SK-N-SH (cell line): Measurements from ENCODE around the gene TRMU. TPM values are rescaled to one million over a fixed set of nuclear protein-coding genes. Genes with fewer than 3 reads are reported as not detected.

Source experiments
- CTCF ChIA-PET: fragments of 300-600, 350-600 bp; formaldehyde crosslinking; extraction: SDS; loops from one replicate; lab custom pipeline; 2021; lab: Yijun Ruan, JAX
- POLR2A ChIA-PET: fragments of 350-600 bp; sonication (Branson Sonifier 250); formaldehyde crosslinking; extraction: SDS; loops from one replicate; lab custom pipeline; 2020; ENCODE audit warnings: antibody characterized with exemption, inconsistent platforms; lab: Yijun Ruan, JAX
- DNase-seq: peaks from one replicate; pipeline ENCODE4 v3.0.0; 2012
- H2AFZ ChIP-seq: fragments of 200-600 bp; sonication (generic); 2 replicates; pipeline ENCODE4 v1.8.1; 2016; ENCODE audit warnings: antibody characterized with exemption, mild to moderate bottlenecking, low read depth
- H3F3A ChIP-seq: fragments of 200-600 bp; sonication (generic); replicated peaks from 2 replicates; pipeline ENCODE3; 2016; ENCODE audit warnings: antibody characterized with exemption, mild to moderate bottlenecking; ENCODE audit not compliant: insufficient read depth
- H3K27ac ChIP-seq, 2 experiments: fragments of 200-500 bp in 1 of 2; fragments of 200-600 bp in 1 of 2; sonication (Bioruptor generic) in 1 of 2; sonication (generic), shearing (Covaris generic) in 1 of 2; 2 replicates each; pipeline versions ENCODE4 v1.5.1 to v1.6.1; 2014 to 2016; ENCODE audit warnings: low read depth in 2 of 2, inconsistent platforms in 1 of 2, low read length in 1 of 2, mild to moderate bottlenecking in 1 of 2, mixed read lengths in 1 of 2
- H3K27me3 ChIP-seq: fragments of 200-600 bp; sonication (generic), shearing (Covaris generic); 2 replicates; pipeline ENCODE4 v1.6.1; 2016; ENCODE audit warnings: mixed run types; ENCODE audit not compliant: insufficient read depth
- H3K36me3 ChIP-seq, 2 experiments: fragments of 200-500 bp in 1 of 2; fragments of 200-600 bp in 1 of 2; sonication (Bioruptor generic) in 1 of 2; sonication (generic) in 1 of 2; replicated peaks in 1 of 2; 2 replicates each; pipeline versions ENCODE3 to v1.5.1; 2014 to 2016; ENCODE audit warnings: low read length in 1 of 2, mild to moderate bottlenecking in 1 of 2; ENCODE audit not compliant: insufficient read depth in 2 of 2, control insufficient read depth in 1 of 2
- H3K4me1 ChIP-seq, 2 experiments: fragments of 200-500 bp in 1 of 2; fragments of 200-600 bp in 1 of 2; sonication (Bioruptor generic) in 1 of 2; sonication (generic), shearing (Covaris generic) in 1 of 2; 2 replicates each; pipeline versions ENCODE4 v1.5.1 to v1.6.1; 2014 to 2016; ENCODE audit warnings: low read depth in 1 of 2, low read length in 1 of 2, mixed run types in 1 of 2; ENCODE audit not compliant: insufficient read depth in 2 of 2, control insufficient read depth in 1 of 2
- H3K4me2 ChIP-seq: fragments of 200-600 bp; sonication (generic), shearing (Covaris generic); 2 replicates; pipeline ENCODE4 v1.6.1; 2017; ENCODE audit warnings: mixed run types
- H3K4me3 ChIP-seq, 2 experiments: fragments of 200-500 bp in 1 of 2; fragments of 200-600 bp in 1 of 2; sonication (Bioruptor generic) in 1 of 2; sonication (generic), shearing (Covaris generic) in 1 of 2; 2 replicates each; pipeline versions ENCODE4 v1.5.1 to v1.8.1; 2014 to 2016; ENCODE audit warnings: low read depth in 2 of 2, inconsistent platforms in 1 of 2, low read length in 1 of 2, mild to moderate bottlenecking in 1 of 2, mixed read lengths in 1 of 2, moderate library complexity in 1 of 2
- H3K79me2 ChIP-seq: fragments of 200-600 bp; sonication (generic); 2 replicates; pipeline ENCODE4 v1.8.1; 2017; ENCODE audit warnings: mild to moderate bottlenecking; ENCODE audit not compliant: insufficient read depth
- H3K9ac ChIP-seq: fragments of 200-600 bp; sonication (generic); 2 replicates; pipeline ENCODE4 v1.6.1; 2017; ENCODE audit warnings: mixed run types
- H3K9me2 ChIP-seq: fragments of 200-600 bp; sonication (generic); 2 replicates; pipeline ENCODE4 v1.6.1; 2017; ENCODE audit warnings: mixed run types
- H3K9me3 ChIP-seq: fragments of 200-600 bp; sonication (generic); 2 replicates; pipeline ENCODE4 v1.6.1; 2017; ENCODE audit warnings: mixed run types, mild to moderate bottlenecking, moderate library complexity
- H4K20me1 ChIP-seq: fragments of 200-600 bp; sonication (generic); 2 replicates; pipeline ENCODE4 v1.6.1; 2017; ENCODE audit warnings: mild to moderate bottlenecking, mixed run types; ENCODE audit not compliant: insufficient read depth
- ELF1 ChIP-seq: IDR thresholded peaks from 2 replicates; pipeline ENCODE4 v1.4.0; 2012
- FOXM1 ChIP-seq: IDR thresholded peaks from 2 replicates; pipeline ENCODE4 v1.4.0; 2012; ENCODE audit warnings: low read depth, mild to moderate bottlenecking
- GABPA ChIP-seq: IDR thresholded peaks from 2 replicates; pipeline ENCODE4 v1.4.0; 2012; ENCODE audit warnings: low read depth, mild to moderate bottlenecking
- GATA2 ChIP-seq: sonication (generic); formaldehyde crosslinking; IDR thresholded peaks from 2 replicates; pipeline ENCODE4 v1.5.0; 2020; ENCODE audit warnings: mild to moderate bottlenecking, missing genetic modification reagents
- JUND ChIP-seq: IDR thresholded peaks from 2 replicates; pipeline ENCODE4 v1.4.0; 2012
- MEF2A ChIP-seq: IDR thresholded peaks from 2 replicates; pipeline ENCODE4 v1.4.0; 2012; ENCODE audit warnings: low read depth, borderline replicate concordance
- RFX5 ChIP-seq: IDR thresholded peaks from 2 replicates; pipeline ENCODE4 v1.6.1; 2012; ENCODE audit warnings: mild to moderate bottlenecking, improper control_type of control experiment, low read length
- SIN3A ChIP-seq: IDR thresholded peaks from 2 replicates; pipeline ENCODE4 v1.6.1; 2012; ENCODE audit warnings: low read depth, mild to moderate bottlenecking, low read length, moderate library complexity, borderline replicate concordance
- TAF1 ChIP-seq: IDR thresholded peaks from 2 replicates; pipeline ENCODE4 v1.6.1; 2012; ENCODE audit warnings: low read depth, mild to moderate bottlenecking, low read length, moderate library complexity, borderline replicate concordance
- TEAD4 ChIP-seq: IDR thresholded peaks from 2 replicates; pipeline ENCODE4 v1.4.0; 2012; ENCODE audit warnings: mild to moderate bottlenecking, borderline replicate concordance; ENCODE audit not compliant: insufficient read depth
- WGBS: methylation state at CpG from one replicate; pipeline ENCODE4 v1.1.6; 2017; ENCODE audit warnings: low lambda C conversion rate; 5-methylcytosine and 5-hydroxymethylcytosine counted together
- polyA plus RNA-seq, 3 experiments: library from polyadenylated mRNA; depleted of rRNA; stranded (reverse); fragments of >200 nt; gene quantifications; 2 replicates each; pipeline ENCODE4 v1.2.3, GENCODE V29; 2012
- TF ChIP-seq, protein P1 (sequence below): IDR thresholded peaks from 2 replicates; pipeline ENCODE4; 2012
- TF ChIP-seq, protein P2 (sequence below): fragments of 200-600 bp; sonication (generic); IDR thresholded peaks from 2 replicates; pipeline ENCODE4 v1.6.1; 2017; ENCODE audit warnings: antibody characterized with exemption, mild to moderate bottlenecking, moderate library complexity
- TF ChIP-seq, protein P3 (sequence below): IDR thresholded peaks from 2 replicates; pipeline ENCODE4 v1.4.0; 2012; ENCODE audit warnings: low read depth, borderline replicate concordance
- TF ChIP-seq, protein P4 (sequence below): fragments of 150-350 bp; IDR thresholded peaks from 2 replicates; pipeline ENCODE4 v1.6.1; 2017; ENCODE audit warnings: antibody characterized with exemption, low read length, low read depth, borderline replicate concordance
- TF ChIP-seq, protein P5 (sequence below): IDR thresholded peaks from 2 replicates; pipeline ENCODE4 v1.4.0; 2012; ENCODE audit warnings: low read depth

The TRMU gene
- polyA plus RNA-seq, 1 of the 3 experiments (the other 2 are of a cell fraction) = 47.1 TPM

DNA sequence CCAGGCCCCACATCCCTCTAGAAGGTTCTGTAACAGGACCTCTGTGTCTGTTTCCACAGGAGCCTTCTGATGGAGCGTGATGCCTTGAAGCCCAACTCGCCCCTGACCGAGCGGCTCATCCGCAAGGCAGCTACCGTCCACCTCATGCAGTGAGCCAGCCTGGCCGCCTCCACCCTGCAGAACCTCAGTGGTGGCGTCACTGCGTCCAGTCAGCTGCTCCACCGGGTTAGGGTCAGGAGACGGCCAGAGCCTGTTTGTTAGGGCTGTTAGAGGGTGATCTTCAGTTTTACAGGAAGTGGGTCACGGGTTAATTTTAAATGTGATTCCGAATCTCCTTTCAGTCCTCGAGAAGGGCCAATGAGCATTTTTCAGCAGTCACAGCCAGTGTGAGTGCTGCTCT, 42.8 kb upstream of the TRMU start:
- Histone ChIP-seq H3K4me1 (peaks cover 5 to 17% of the 10 kb centered on the region in 2 experiments; a peak in 3 of 4 replicates), H3K9me2 (no peaks in the 10 kb centered on the region), H3K4me2 (no peak overlapping the region), H3K4me3 (no peak overlapping the region), H3K36me3 (peaks cover 9 to 14% of the 10 kb centered on the region in 2 experiments), H4K20me1 (no peaks in the 10 kb centered on the region), H3K9ac (no peak overlapping the region), H3K27me3 (no peaks in the 10 kb centered on the region), H3K27ac (no peak overlapping the region)
- ChIA-PET CTCF (no interaction called here), POLR2A (no interaction called here)
- WGBS = 98% methylated on average over 14 of the region's 14 CpGs
- no peak for TF ChIP-seq ELF1
- TF ChIP-seq SIN3A = no peak
- no peak for TF ChIP-seq TAF1
- TF ChIP-seq, protein P1, sequence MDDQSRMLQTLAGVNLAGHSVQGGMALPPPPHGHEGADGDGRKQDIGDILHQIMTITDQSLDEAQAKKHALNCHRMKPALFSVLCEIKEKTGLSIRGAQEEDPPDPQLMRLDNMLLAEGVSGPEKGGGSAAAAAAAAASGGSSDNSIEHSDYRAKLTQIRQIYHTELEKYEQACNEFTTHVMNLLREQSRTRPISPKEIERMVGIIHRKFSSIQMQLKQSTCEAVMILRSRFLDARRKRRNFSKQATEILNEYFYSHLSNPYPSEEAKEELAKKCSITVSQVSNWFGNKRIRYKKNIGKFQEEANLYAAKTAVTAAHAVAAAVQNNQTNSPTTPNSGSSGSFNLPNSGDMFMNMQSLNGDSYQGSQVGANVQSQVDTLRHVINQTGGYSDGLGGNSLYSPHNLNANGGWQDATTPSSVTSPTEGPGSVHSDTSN = no peak
- TF ChIP-seq, protein P2, sequence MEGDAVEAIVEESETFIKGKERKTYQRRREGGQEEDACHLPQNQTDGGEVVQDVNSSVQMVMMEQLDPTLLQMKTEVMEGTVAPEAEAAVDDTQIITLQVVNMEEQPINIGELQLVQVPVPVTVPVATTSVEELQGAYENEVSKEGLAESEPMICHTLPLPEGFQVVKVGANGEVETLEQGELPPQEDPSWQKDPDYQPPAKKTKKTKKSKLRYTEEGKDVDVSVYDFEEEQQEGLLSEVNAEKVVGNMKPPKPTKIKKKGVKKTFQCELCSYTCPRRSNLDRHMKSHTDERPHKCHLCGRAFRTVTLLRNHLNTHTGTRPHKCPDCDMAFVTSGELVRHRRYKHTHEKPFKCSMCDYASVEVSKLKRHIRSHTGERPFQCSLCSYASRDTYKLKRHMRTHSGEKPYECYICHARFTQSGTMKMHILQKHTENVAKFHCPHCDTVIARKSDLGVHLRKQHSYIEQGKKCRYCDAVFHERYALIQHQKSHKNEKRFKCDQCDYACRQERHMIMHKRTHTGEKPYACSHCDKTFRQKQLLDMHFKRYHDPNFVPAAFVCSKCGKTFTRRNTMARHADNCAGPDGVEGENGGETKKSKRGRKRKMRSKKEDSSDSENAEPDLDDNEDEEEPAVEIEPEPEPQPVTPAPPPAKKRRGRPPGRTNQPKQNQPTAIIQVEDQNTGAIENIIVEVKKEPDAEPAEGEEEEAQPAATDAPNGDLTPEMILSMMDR = no peak
- no peak for TF ChIP-seq TEAD4
- no peak for TF ChIP-seq GABPA
- no peak for TF ChIP-seq FOXM1
- TF ChIP-seq, all 33 proteins: peak for 0
- Histone ChIP-seq H3K79me2 (peaks cover 9% of the 10 kb centered on the region), H2AFZ (no peak overlapping the region), H3K9me3 (no peaks in the 10 kb centered on the region), H3F3A (peaks cover 4% of the 10 kb centered on the region)
- DNase-seq = no peak

DNA sequence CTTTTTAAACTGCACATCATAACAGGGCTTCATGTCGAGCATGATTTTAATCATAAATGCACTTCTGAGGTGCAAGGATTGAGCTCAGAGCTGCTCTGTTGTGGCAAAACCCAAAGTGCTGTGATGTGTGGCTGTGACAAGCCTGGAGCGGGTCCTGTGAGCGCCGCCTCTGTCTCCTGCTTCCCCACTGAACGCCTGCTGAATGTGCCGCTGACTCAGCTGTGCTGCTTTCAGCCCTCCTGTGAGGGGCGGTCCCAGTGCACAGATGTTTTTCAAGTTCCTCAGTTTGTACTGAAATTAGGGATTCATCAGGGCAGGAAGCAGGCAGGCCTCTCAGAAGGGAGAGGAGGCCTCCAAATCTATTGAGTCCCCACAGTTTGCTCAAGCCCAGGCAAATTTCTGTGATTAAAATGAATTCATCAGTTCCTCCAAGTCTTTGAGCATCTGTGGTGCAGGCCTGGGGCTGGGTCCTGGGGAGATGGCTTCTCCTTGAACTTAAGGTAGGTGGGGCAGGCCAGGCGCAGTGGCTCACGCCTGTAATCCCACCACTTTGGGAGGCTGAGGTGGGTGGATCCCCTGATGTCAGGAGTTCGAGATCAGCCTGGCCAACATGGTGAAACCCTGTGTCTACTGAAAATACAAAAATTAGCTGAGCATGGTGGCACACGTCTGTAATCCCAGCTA, 41.8 kb upstream of the TRMU start:
- WGBS = 82% methylated on average over 6 of the region's 11 CpGs
- no peaks in the 10 kb centered on the region for H3K9me3 ChIP-seq
- H3K4me1 ChIP-seq = peaks cover 5 to 21% of the 10 kb centered on the region in 2 experiments; a peak in 3 of 4 replicates
- H3K9me2 ChIP-seq = no peaks in the 10 kb centered on the region
- no peaks in the 10 kb centered on the region for H3K27me3 ChIP-seq
- H3K79me2 ChIP-seq = peaks cover 19% of the 10 kb centered on the region
- H3K36me3 ChIP-seq = peaks cover 9 to 11% of the 10 kb centered on the region in 2 experiments
- no peak overlapping the region for H3K4me2 ChIP-seq
- no peaks in the 10 kb centered on the region for H4K20me1 ChIP-seq
- H3K9ac ChIP-seq = no peak overlapping the region
- H3F3A ChIP-seq = peaks cover 4% of the 10 kb centered on the region
- H3K4me3 ChIP-seq = no peak overlapping the region
- CTCF ChIA-PET = no interaction called here
- no peak overlapping the region for H2AFZ ChIP-seq
- no peak overlapping the region for H3K27ac ChIP-seq
- POLR2A ChIA-PET = no interaction called here
- no peak for DNase-seq
- TF ChIP-seq, protein P3, sequence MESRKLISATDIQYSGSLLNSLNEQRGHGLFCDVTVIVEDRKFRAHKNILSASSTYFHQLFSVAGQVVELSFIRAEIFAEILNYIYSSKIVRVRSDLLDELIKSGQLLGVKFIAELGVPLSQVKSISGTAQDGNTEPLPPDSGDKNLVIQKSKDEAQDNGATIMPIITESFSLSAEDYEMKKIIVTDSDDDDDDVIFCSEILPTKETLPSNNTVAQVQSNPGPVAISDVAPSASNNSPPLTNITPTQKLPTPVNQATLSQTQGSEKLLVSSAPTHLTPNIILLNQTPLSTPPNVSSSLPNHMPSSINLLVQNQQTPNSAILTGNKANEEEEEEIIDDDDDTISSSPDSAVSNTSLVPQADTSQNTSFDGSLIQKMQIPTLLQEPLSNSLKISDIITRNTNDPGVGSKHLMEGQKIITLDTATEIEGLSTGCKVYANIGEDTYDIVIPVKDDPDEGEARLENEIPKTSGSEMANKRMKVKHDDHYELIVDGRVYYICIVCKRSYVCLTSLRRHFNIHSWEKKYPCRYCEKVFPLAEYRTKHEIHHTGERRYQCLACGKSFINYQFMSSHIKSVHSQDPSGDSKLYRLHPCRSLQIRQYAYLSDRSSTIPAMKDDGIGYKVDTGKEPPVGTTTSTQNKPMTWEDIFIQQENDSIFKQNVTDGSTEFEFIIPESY = no peak
- TF ChIP-seq, protein P1 = no peak
- no peak for TF ChIP-seq GATA2 (CRISPR knock-in tag)
- TF ChIP-seq JUND = no peak
- TF ChIP-seq RFX5 = no peak
- no peak for TF ChIP-seq MEF2A
- no peak for TF ChIP-seq TEAD4
- TF ChIP-seq FOXM1 = no peak
- TF ChIP-seq, protein P4, sequence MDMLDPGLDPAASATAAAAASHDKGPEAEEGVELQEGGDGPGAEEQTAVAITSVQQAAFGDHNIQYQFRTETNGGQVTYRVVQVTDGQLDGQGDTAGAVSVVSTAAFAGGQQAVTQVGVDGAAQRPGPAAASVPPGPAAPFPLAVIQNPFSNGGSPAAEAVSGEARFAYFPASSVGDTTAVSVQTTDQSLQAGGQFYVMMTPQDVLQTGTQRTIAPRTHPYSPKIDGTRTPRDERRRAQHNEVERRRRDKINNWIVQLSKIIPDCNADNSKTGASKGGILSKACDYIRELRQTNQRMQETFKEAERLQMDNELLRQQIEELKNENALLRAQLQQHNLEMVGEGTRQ = no peak
- TF ChIP-seq, protein P5, sequence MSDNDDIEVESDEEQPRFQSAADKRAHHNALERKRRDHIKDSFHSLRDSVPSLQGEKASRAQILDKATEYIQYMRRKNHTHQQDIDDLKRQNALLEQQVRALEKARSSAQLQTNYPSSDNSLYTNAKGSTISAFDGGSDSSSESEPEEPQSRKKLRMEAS = no peak
